Spleen (tissue), 11 donors: ENCODE data around the gene BMP6. TPM values are rescaled to one million over a fixed set of nuclear protein-coding genes. Genes with fewer than 3 reads are reported as not detected.
A peak's percentile ranks its signal among the peaks of the same experiment; 100 is the strongest.

ENCODE experiments used
- DNase-seq: peaks from one replicate; pipeline ENCODE4 v3.0.0-alpha.2; 2020
- H3K27ac ChIP-seq, 8 donors: fragments of 200-600 bp; sonication (generic) in 7 of 8; 1 replicate in 4 of 8; 2 replicates in 4 of 8; pipeline versions ENCODE4 v1.5.0 to v1.8.0; 2016 to 2021; ENCODE audit warnings: inconsistent platforms in 4 of 8, mild to moderate bottlenecking in 4 of 8, moderate library complexity in 1 of 8
- H3K27me3 ChIP-seq, 7 donors: fragments of 200-600 bp; sonication (generic) in 6 of 7; replicated peaks in 1 of 7; 1 replicate in 4 of 7; 2 replicates in 3 of 7; pipeline versions ENCODE4 v1.5.0 to v1.8.0; 2016 to 2021; ENCODE audit warnings: inconsistent platforms in 3 of 7, mild to moderate bottlenecking in 1 of 7
- H3K36me3 ChIP-seq, 6 donors: fragments of 200-600 bp; sonication (generic) in 5 of 6; 1 replicate in 4 of 6; 2 replicates in 2 of 6; pipeline versions ENCODE4 v1.5.0 to v1.8.0; 2016 to 2021; ENCODE audit warnings: inconsistent platforms in 2 of 6
- H3K4me1 ChIP-seq, 6 donors: fragments of 200-600 bp; sonication (generic) in 5 of 6; 1 replicate in 3 of 6; 2 replicates in 3 of 6; pipeline versions ENCODE4 v1.5.0 to v1.8.0; 2016 to 2021; ENCODE audit warnings: inconsistent platforms in 3 of 6
- H3K4me3 ChIP-seq, 8 donors: fragments of 200-600 bp; sonication (generic) in 7 of 8; 1 replicate in 4 of 8; 2 replicates in 4 of 8; pipeline versions ENCODE4 v1.5.0 to v1.8.0; 2016 to 2021; ENCODE audit warnings: inconsistent platforms in 4 of 8, mild to moderate bottlenecking in 4 of 8, moderate library complexity in 2 of 8
- H3K9me3 ChIP-seq, 8 donors: fragments of 200-600 bp; sonication (generic) in 7 of 8; 1 replicate in 4 of 8; 2 replicates in 4 of 8; pipeline versions ENCODE4 v1.5.0 to v1.8.0; 2016 to 2021; ENCODE audit warnings: inconsistent platforms in 4 of 8
- POLR2A ChIP-seq, 3 donors: fragments of 450-650 bp; IDR thresholded peaks; one replicate each; pipeline ENCODE4 v1.5.1; 2017; ENCODE audit warnings: antibody characterized with exemption in 3 of 3, mild to moderate bottlenecking in 1 of 3
- POLR2AphosphoS5 ChIP-seq, 3 donors: sonication (generic); formaldehyde crosslinking; IDR thresholded peaks; one replicate each; pipeline ENCODE4 v1.5.1; 2017; ENCODE audit warnings: antibody characterized with exemption in 3 of 3
- WGBS, 5 donors: extraction: QIAGEN DNeasy Blood & Tissue Kit in 3 of 5; methylation state at CpG; one replicate each; pipeline versions ENCODE4 v1.1.5 to v1.1.7; 2013 to 2018; 5-methylcytosine and 5-hydroxymethylcytosine counted together
- intact Hi-C: fragments of 100-400 bp; cut with DNase I; formaldehyde crosslinking; loops from one replicate; pipeline ENCODE4 v1.15.0; 2023; ENCODE audit warnings: low total_unique reads
- polyA plus RNA-seq, 3 donors: library from polyadenylated mRNA; stranded (reverse); fragments of 200-250 nt; gene quantifications; one replicate each; pipeline ENCODE4 v1.2.1, GENCODE V29; 2013
- total RNA-seq, 7 donors: library from RNA; depleted of rRNA in 3 of 7; stranded (reverse); fragments of >200 nt in 3 of 7; fragmentation: NEBNext Ultra II Directional in 4 of 7; extraction: Animal tissue kit (Norgen Biotek cat#: 25700) in 4 of 7; gene quantifications; one replicate each; pipeline versions ENCODE4 v1.1.0 to v1.2.1, GENCODE V29; 2016 to 2021
- TF ChIP-seq, protein P1 (sequence below), 11 experiments: fragments of 200-600 bp in 7 of 11; fragments of 450-650 bp in 4 of 11; sonication (generic) in 4 of 11; IDR thresholded peaks in 8 of 11; conservative IDR thresholded peaks in 3 of 11; 1 replicate in 7 of 11; 2 replicates in 4 of 11; pipeline versions ENCODE4 v1.4.0 to v1.8.0; 2016 to 2021; ENCODE audit warnings: antibody characterized with exemption in 11 of 11, inconsistent platforms in 4 of 11, mild to moderate bottlenecking in 1 of 11
- donor health status: healthy with polysubstance abuse.
- donor health status: DM: no; HTN: no; CAD: no; lungs with moderate emphysema.
- donor health status: DM: no; HTN: no; CAD: no.
- donor health status: Bipolar disorder and iron deficiency.
- donor health status: healthy.
- donor health status: DM: no; HTN: no; CAD: no.
- donor health status: DM: yes; HTN: yes; CAD: no.

Gene BMP6
- total and polyA plus RNA-seq, 10 donors = 0.58 to 6.9 (median 4.8) TPM

DNA sequence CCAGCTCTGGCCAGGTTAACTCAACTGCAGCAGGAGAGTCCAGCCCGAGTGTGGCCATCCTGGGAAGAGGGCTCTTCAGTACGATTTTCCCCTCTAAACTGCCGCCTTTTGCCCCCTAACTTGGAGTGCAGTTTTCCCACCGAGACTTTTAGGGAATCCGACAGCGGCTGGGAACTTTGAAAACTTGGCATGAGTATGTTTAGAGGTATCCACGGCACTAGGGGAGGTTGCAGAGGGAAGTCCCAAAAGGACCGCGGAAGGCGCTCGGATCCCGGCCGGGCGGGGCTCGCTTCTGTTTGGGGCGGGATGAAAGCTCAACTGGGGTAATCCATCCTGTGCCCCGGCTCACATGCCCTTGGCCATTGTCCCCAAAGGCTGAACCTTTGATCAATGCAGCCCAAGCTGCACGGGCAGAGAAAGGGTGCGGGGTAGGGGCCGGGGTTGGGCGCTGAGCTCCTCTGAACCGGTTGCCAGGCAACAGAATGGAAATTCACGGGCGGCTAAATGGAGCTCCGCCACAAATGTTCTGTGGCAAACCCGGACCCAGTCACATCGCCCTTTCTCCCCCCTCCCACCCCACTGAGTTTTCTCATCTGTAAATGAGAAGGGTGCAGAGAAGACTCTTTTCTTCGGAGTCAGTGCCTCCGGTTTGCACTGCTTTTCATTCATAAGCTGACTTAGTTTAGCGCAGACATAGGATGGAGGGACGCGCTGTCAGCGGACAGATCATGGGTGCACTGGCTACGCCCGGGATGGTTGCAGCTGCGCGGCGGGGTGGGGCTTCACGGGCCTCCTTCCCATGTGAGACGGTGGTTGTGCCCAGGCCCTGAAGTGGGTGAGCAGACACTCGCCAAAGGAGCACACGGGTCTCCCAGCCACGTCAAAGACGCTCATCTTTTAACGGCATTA is 2.3 kb downstream of the BMP6 start:
- no peak for TF ChIP-seq POLR2AphosphoS5 (IDR thresholded peaks at IDR 0.05)
- no peak for TF ChIP-seq POLR2A (IDR thresholded peaks at IDR 0.05)
- TF ChIP-seq, protein P1, sequence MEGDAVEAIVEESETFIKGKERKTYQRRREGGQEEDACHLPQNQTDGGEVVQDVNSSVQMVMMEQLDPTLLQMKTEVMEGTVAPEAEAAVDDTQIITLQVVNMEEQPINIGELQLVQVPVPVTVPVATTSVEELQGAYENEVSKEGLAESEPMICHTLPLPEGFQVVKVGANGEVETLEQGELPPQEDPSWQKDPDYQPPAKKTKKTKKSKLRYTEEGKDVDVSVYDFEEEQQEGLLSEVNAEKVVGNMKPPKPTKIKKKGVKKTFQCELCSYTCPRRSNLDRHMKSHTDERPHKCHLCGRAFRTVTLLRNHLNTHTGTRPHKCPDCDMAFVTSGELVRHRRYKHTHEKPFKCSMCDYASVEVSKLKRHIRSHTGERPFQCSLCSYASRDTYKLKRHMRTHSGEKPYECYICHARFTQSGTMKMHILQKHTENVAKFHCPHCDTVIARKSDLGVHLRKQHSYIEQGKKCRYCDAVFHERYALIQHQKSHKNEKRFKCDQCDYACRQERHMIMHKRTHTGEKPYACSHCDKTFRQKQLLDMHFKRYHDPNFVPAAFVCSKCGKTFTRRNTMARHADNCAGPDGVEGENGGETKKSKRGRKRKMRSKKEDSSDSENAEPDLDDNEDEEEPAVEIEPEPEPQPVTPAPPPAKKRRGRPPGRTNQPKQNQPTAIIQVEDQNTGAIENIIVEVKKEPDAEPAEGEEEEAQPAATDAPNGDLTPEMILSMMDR (IDR thresholded peaks at IDR 0.05 in 8 of 11, conservative IDR thresholded peaks at IDR 0.05 in 3 of 11) = no peak
- Histone ChIP-seq H3K4me1 (peaks cover 25 to 64% (median 43%) of the 10 kb centered on the region in 6 donors), H3K27me3 (peaks cover 4 to 99% (median 67%) of the 10 kb centered on the region in 7 donors), H3K9me3 (no peaks in the 10 kb centered on the region), H3K4me3 (peak overlapping the region in 7 of 8 donors; percentile 62 to 83 (median 68)), H3K27ac (no peak overlapping the region), H3K36me3 (no peaks in the 10 kb centered on the region)
- peak; percentile 78 for DNase-seq
- intact Hi-C loops = no loop called here
- 2 to 3% (median 3%) methylated on average over 31 to 45 of the region's 45 CpGs for whole genome bisulfite sequencing, 5 donors

DNA sequence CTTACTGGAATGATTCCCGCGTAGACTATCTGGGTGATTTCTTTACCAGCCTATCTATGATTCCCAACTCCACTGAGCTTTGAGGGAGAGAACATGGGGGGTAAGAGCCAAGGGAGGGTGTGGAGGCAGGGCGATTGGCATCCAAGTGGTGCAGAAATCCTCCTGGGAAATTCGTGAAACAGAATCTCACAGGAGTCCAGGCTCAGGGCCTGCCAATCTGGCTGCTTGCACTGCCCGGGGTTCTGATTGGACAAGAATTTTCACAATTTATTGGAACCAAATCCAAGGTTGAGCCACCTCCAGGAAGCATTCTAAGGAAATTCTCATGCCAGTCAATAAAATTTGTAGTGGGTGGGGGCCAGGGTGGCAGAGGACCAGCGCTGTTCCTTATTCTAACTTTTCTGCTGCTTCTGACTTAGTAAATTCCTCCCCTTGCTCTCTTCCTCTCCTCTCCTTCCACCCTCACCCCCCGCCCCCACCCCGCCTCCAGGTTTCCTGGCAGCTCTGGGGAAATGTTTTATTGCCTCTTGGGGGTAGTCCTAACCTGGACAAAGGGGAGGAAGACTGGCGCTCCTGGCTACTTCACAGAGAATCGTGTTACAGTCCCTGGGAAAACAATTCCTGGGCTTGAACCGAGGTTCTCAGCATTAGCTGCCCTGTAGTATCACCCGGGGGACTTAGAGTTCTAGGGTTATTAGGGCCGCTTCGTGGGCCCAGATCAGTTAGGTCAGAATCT is 3.1 kb downstream of the BMP6 start:
- TF ChIP-seq POLR2AphosphoS5 (IDR thresholded peaks at IDR 0.05) = no peak
- TF ChIP-seq POLR2A (IDR thresholded peaks at IDR 0.05) = no peak
- TF ChIP-seq, protein P1 (IDR thresholded peaks at IDR 0.05 in 8 of 11, conservative IDR thresholded peaks at IDR 0.05 in 3 of 11) = no peak
- Histone ChIP-seq H3K27ac (no peak overlapping the region), H3K4me3 (peak overlapping the region in 5 of 8 donors; percentile 62 to 83 (median 69)), H3K36me3 (no peaks in the 10 kb centered on the region), H3K9me3 (no peaks in the 10 kb centered on the region), H3K27me3 (peaks cover 4 to 100% (median 64%) of the 10 kb centered on the region in 7 donors), H3K4me1 (peaks cover 25 to 61% (median 41%) of the 10 kb centered on the region in 6 donors)
- no peak for DNase-seq
- WGBS, 5 donors = 41 to 60% (median 47%) methylated on average over 14 of the region's 14 CpGs
- intact Hi-C loops = no loop called here

DNA sequence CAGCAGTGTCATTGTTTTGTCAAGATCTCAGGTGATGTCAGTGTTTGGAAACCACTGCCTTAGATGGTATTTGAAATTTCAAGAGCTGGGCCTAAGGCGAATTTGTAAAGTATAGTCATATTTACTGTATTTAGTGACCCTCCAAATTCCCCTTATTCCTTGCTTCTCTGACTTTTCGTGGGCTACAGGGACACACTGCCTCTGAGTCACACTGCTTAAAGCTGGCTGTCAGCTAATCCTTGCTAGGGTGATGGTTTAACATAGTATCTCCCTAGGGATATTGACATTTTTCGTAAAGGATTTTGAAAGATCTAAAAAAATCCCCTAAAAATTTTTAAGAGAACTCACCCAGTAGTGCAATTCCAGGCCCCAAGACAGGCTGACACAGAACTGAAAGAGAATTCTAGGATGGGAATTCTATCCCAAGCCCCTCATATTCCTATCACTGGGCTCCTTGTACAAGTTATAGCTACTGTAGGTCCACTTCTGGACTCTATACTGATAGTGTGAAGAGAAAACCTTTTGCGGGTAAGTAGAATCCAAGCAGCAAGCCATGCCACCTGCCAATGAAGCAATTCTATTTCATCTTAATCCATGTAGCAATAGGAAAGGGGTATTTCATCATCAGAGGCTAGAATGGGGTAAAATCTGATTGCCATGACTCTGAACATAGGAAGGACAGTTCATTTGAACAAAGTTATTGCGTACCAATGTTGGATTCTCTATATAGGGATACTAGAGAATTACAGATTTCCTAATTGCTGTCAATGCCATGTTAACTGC is 4.3 kb downstream of the BMP6 start:
- no peak overlapping the region for H3K27ac ChIP-seq

More for the DNA sequence above, 4.3 kb downstream of the BMP6 start:
- Histone ChIP-seq H3K9me3 (no peaks in the 10 kb centered on the region), H3K4me3 (no peak overlapping the region), H3K36me3 (no peaks in the 10 kb centered on the region), H3K27me3 (peaks cover 4 to 99% (median 64%) of the 10 kb centered on the region in 7 donors), H3K4me1 (peaks cover 25 to 61% (median 41%) of the 10 kb centered on the region in 6 donors)
- no peak for DNase-seq
- 71 to 89% (median 84%) methylated on average over 5 of the region's 5 CpGs for WGBS, 5 donors
- intact Hi-C loops = no loop called here
- no peak for TF ChIP-seq POLR2AphosphoS5 (IDR thresholded peaks at IDR 0.05)
- TF ChIP-seq, protein P1 (IDR thresholded peaks at IDR 0.05 in 8 of 11, conservative IDR thresholded peaks at IDR 0.05 in 3 of 11) = no peak
